Fibroblast of the conjunctiva (primary cell): ENCODE data around the gene KDM2B.

ENCODE experiments used
- DNase-seq: peaks from one replicate; pipeline ENCODE4 v3.0.0-alpha.2; 2010; ENCODE audit warnings: low read depth

KDM2B gene

GRCh38 chr12:121461048-121461447 lies 119.8 kb downstream of the KDM2B start:
- DNase-seq = no peak

DNA sequence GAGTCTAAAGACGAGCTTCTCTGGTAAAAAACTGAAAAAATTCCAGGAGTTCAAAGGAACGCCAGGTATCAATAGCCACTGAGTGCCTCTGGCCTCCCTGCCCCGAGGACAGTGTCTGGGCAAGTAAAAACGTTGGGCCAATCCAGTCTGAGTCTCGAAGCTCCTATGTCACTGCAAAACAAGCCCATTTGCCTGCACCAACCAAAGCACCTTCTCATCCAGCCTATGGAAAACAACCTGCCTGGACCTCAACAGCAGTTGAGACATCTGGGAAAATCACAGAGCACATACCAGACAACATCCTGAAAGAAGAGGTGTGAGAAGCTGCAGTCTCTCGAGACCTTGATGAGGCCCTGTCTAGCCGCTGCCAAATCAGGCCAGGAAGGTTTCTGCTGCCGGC lies 124.3 kb downstream of the KDM2B start:
- no peak for DNase-seq

DNA sequence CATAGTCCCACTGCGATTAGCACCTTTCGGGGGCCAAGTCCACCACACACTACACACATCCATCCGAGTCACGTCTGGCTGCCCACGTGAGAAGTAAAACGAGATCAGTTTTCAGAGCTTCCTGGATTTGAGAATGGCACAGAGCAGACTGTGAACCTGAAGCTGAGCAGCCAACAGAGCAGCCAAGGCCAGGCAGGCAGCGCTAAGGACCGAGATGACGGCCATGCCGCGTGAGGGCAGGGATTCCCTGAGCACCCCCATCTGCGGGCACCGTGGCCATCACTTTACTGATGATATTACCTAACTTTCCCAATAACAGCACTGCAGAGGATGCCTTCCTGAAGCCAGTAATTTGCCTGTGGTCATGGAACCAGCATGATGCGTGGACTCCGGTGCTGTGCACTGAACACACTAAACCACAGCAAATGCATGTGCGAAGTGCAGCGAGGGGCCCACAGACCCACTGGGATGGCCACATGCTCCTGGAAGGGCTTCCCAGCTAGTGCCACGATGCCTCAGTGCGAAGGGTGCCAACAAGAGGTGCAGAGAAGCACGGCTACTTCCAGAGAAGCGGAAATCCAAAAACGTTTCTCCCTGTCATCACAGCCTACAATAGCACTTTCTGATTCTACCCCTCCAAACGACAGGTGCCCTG lies 124.9 kb downstream of the KDM2B start:
- no peak for DNase-seq

- no peak for DNase-seq
Observed at GRCh38 chr12:121454921-121455320, 125.9 kb downstream of the KDM2B start.

DNA sequence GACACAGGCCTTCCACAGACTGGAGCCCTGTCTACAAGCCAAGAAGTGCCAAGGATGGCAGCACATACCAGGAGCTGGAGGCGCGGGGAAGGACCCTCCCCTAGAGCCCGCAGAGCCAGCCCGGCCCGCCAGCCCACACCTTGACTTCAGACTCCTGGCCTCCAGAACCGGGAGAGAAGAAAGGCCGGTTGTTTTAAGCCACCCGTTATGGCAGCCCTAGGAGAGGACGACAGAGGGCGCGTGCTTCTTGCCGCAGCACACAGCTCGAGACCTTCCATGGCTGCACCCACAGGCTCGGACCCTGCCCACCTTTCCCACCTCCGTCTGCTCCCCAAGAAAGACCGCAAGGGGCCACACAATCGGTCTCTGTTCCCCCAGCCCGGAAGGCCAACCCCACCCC lies 127.2 kb downstream of the KDM2B start:
- no peak for DNase-seq

GRCh38 chr12:121452985-121453360 lies 127.8 kb downstream of the KDM2B start:
- no peak for DNase-seq

GRCh38 chr12:121452340-121452984 lies 128.4 kb downstream of the KDM2B start:
- DNase-seq = no peak

- no peak for DNase-seq
Observed at GRCh38 chr12:121451961-121452339, 128.9 kb downstream of the KDM2B start.

GRCh38 chr12:121448771-121449315 lies 132.0 kb downstream of the KDM2B start:
- DNase-seq = no peak

DNA sequence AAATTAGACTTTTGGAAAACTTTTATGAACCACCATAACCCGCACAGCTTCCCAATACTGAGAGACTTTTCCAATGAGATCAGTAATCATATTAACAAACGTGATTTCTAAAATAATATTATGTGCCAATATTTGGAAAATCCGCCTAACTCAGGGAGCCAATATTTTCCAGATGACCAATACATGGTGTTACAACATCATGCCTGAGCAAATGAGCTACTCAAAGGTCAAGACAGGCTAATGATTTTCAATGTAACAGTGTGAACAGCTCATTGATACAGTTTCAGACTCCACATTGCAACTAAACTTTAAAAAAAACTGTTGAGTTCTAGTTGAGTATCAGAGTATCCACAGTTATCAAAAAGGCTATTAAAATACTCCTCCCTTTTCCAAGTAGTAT lies 134.1 kb downstream of the KDM2B start:
- no peak for DNase-seq

DNA sequence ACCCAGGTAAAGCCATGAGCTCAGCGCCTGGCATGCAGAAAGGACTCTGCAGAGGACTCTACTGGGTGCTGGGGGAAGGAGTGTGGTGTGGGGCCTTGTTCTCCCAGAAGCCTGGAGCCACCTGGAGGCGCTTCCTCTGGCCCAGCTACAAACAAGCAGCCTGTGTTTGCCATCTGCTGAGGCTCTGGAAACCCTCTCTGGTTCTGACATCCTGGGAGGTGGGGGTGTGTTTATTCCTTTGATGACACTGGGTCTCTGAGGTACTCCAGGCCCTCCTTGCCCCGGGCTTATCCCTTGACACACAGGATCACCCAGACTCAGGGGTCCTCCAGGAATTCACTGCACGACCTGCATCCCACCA lies 136.0 kb downstream of the KDM2B start:
- no peak for DNase-seq

GRCh38 chr12:121443911-121444841 lies 136.6 kb downstream of the KDM2B start:
- no peak for DNase-seq

GRCh38 chr12:121443193-121443870 lies 137.5 kb downstream of the KDM2B start:
- peak; percentile 44 for DNase-seq

DNA sequence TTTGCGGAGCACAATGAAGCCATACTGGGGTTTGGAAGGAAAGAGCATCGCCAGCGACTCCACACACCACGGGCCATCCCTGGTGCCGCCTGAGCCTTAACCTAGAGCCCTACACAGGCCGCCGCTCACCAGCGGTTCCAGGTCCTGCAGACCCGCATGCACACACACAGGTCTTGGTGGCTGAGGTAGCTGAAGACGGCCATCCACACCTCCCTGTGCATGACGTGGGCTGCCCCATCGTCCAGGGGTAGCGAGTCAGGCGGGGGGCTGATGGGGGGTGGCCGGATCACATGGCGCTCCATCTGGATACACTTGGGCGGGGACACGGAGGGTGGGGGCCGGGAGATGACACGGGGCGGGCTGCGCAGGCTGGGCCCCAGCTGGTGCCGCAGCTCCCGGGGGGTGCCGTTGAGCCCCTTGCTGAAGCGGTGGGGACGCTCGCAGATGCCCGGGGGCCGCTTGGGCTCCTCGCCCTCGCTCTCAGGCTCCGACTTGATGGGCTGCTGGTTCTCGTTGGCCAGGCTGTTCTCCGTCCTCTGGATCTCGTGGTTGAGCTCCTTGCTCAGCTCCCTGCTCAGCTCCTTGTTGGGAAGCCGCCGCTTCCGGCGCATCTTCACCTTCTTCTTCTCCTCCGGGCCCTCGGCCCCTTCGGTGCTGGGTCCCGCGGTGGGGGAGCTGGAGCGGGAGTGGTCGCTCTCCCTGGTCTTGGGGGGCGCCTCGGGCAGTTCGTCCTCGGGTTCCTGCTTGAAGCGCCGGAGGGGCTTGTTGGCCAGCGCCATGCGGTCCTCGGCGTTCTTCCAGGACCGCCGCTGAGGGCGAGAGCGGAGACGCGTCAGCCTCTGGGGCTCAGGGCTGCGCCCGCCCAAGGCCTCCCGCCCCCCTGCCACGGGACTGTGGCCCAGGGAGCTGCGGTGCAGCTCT lies 138.5 kb downstream of the KDM2B start:
- DNase-seq = no peak

DNA sequence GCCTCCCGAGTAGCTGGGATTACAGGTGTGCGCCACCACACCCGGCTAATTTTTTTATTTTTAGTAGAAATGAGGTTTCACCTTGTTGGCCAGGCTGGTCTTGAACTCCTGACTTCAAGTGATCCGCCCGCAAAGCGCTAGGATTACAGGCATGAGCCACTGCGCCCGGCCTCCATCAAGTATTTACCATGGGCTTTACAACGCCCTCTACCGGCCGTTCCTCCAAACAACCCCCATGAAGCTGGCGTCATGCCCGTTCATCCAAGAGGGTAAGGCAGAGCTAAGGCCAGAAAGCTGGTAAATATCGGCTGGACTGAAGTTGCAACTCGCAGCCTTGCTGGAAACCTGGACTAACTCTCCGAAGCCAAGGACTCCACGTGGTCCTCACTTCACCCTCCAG lies 139.3 kb downstream of the KDM2B start:
- no peak for DNase-seq

- no peak for DNase-seq
Observed at GRCh38 chr12:121440768-121441167, 140.1 kb downstream of the KDM2B start.

DNA sequence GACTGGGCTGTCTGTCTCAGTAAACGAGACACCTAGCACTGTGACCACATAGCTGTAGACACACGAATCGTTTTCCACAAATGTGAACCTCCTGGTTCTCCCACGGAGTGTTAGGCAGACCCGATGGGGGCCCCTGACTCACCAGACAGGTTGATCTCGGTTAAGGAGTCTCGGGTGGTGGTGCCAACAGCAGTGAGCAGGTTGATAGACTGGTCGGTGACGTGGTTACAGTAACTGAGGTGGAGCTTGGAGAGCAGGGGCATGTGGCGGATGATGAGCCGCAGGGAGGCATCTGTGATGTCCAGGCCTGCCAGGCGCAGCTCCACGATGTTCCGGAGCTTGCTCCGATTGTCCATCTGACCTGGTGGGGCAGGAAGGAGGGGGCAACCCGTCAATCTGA lies 141.1 kb downstream of the KDM2B start:
- no peak for DNase-seq

GRCh38 chr12:121438905-121439304 lies 141.9 kb downstream of the KDM2B start:
- no peak for DNase-seq

GRCh38 chr12:121436706-121437105 lies 144.1 kb downstream of the KDM2B start:
- no peak for DNase-seq

DNA sequence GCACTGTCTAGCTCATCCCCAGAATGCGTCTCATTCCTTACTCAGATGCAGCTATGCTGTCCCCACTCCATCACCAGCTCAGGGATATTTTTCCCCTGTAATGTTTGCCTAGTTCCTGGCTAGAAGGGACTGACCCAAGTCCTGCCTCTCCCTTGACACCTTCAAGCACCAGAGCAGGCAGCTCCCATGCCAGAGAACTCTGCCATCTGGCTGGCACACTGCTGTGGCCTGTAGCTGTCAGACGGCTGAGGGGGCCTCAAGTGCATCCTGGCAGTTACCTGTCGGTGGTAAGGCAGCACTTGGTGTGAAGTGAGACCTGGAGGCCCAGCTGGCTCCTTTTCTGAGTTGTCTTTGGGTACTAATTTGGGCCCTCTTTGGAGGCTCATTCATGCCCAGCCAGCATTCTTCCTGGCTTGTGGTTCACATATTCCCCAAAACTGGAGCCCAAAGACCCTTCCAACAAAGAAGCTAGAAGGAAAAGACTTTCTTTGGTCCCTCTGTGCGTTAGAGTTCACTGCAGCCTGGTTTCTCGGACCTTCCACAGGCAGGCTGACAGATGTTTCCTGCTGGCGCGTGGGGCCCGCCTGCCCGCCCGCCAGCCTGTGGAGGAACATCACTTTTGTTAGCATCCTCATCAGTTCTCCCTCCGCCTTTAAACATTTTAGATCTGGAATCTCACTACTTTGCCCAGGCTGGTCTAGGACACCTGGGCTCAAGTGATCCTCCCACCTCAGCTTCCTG lies 147.9 kb downstream of the KDM2B start:
- no peak for DNase-seq
